ENCODE measurements around the gene PSME3IP1.
A peak's percentile ranks its signal among the peaks of the same experiment; 100 is the strongest.

Gene PSME3IP1

DNA sequence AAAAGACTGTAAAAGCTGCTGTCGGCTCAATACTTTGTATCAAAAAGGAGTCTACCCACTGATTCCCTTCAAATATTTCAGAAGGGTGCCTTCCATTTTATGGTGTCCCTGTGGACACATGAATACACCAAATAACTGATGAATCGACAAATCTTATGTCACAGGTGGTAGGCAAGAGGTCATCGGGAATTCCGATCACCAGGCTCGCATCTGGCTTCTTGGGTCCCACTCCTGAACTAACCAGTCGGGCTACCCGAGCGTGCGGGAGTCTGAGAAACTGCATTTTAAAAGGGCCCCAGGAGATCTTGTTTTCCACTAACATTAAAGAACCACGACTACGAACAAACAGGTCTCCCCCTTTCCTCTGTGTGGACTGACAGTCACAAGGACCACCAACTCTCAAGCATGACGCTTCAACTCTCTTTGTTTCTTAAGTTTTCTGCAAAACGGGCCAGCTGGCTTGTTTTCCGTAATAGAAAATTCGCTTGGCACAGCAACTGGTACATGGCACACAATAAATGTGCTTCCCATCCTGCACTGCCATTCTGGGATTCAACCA lies 873 bp downstream of the PSME3IP1 start:
- Histone ChIP-seq H3K4me2 (peak overlapping the region; percentile 87 to 99 (median 91)), H3K27me3 (no peaks in the 10 kb centered on the region), H3K9ac (peak overlapping the region; percentile 89 to 98 (median 93)), H3K27ac (peak overlapping the region; percentile 79 to 97 (median 91)), H4K20me1 (peaks cover 14 to 54% (median 36%) of the 10 kb centered on the region in 11 experiments; a peak in 19 of 22 replicates), H3K36me3 (peaks cover 4 to 23% (median 12%) of the 10 kb centered on the region in 11 experiments; a peak in 16 of 22 replicates), H3K9me3 (replicated peaks in 1 of 11) (no peaks in the 10 kb centered on the region), H3K4me1 (peaks cover 22 to 41% (median 36%) of the 10 kb centered on the region in 10 experiments), H3K4me3 (peak overlapping the region; percentile 83 to 99 (median 88))
- no peak for TF ChIP-seq Cebpa-rat (IDR thresholded peaks at IDR 0.05)

DNA sequence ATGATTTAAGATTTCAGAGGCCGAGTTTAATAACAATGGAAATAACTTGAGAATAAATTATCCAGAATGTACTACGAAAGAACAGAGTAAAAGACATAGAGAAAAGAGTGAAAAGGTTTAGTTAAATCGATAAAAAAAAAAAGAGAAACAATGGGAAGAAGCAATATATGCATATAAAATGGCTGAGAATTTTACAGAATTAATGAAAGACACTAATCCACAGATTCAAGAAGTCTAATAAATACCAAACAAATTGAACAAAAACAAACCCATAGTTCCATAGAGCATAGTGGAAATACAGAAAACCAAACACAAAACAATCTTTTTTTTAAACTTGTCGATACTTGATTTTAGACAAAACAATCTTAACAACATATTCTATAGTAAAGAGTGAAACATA lies 1.7 kb downstream of the PSME3IP1 start:
- Histone ChIP-seq H4K20me1 (peaks cover 13 to 54% (median 34%) of the 10 kb centered on the region in 11 experiments; a peak in 18 of 22 replicates), H3K27me3 (no peaks in the 10 kb centered on the region), H3K9ac (0 out of 22 replicates have a peak overlapping the region, but pooled peaks of 2 of the 11 experiments have one; percentile 89 to 97), H3K36me3 (peaks cover 0 to 20% (median 7%) of the 10 kb centered on the region in 11 experiments; a peak in 14 of 22 replicates), H3K9me3 (replicated peaks in 1 of 11) (no peaks in the 10 kb centered on the region), H3K4me1 (peaks cover 22 to 40% (median 35%) of the 10 kb centered on the region in 10 experiments), H3K4me2 (peak overlapping the region; percentile 87 to 99 (median 91); a peak in 21 of 22 replicates), H3K27ac (no peak overlapping the region), H3K4me3 (peak overlapping the region in 8 of 10 experiments; percentile 83 to 99 (median 87); a peak in 10 of 20 replicates)
- TF ChIP-seq Cebpa-rat (IDR thresholded peaks at IDR 0.05) = no peak

DNA sequence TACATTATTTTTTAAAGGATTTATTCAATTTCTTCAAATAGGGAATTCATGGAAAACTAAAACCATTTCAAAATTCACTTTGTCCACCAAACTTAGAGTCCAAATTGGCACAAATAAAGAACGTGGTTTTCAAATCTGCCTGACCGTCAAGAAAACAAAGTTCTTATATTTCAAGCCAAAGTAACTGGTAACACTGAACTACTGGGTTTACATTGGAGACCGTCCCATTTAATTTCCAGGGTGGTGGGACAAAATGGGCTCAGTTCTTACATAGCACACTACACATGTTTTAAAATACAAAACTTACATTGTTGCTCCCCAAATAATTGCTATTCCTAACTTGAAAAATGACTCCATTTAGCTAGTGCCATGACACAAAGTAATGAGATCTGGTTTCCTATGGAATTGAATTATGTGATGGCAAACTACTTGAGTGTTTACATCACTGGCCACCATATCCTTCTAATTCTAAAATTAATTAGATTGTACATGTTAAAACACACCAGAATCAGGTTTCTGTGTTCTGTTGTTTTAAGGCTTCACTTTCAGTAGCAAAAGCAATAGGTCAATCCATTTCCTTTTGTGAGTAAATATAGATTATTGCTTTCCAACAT lies 6.5 kb downstream of the PSME3IP1 start:
- no peak overlapping the region for H3K9ac ChIP-seq
- peaks cover 3 to 17% (median 11%) of the 10 kb centered on the region in 10 experiments; a peak in 19 of 20 replicates for H3K4me1 ChIP-seq
- H3K27ac ChIP-seq = no peak overlapping the region
- no peak overlapping the region for H3K4me2 ChIP-seq
- H4K20me1 ChIP-seq = peaks cover 0 to 61% (median 32%) of the 10 kb centered on the region in 11 experiments; a peak in 15 of 22 replicates
- no peaks in the 10 kb centered on the region for H3K9me3 ChIP-seq (replicated peaks in 1 of 11)
- H3K27me3 ChIP-seq = no peaks in the 10 kb centered on the region
- H3K4me3 ChIP-seq = no peak overlapping the region
- TF ChIP-seq Cebpa-rat (IDR thresholded peaks at IDR 0.05) = no peak
- H3K36me3 ChIP-seq = peaks cover 18 to 63% (median 29%) of the 10 kb centered on the region in 11 experiments; a peak in 18 of 22 replicates

DNA sequence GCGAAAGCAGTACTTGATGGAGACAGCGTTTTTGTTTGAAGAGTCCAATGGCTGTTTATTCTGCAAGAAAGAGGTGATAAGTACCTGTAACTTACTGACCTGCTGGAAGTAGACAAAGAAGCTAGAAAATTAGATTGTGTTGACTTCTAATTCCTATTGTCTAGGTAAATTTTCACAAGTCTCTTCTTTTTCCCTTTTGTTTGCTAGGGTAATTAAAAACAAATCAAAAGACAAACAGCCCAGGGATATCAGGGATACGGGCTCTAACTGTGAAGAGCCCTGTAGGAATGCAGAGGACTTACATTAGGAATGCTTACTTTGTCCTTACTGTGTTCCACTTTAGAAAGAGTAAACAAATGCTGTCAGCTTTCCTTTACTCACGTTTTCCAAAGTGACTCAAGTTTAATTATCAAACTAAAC lies 7.0 kb downstream of the PSME3IP1 start:
- no peaks in the 10 kb centered on the region for H3K27me3 ChIP-seq

DNA sequence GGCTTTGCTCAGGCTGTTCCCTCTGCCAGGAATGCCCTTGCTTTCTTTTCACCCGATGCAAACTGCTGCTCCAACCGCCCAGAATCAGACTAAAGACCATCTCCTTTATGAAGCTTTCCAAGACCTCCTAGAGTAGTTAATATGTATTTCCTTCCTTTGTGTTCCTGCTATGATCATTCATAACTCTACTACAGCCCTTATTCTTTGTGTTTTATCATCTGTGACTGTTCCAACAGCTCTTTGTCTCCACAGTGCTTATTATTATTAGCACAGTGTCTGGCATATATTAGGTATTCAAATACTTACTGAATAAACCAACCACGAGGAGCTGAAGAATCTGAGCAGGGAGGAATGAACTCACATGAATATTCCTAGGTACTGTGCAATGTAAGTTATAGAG lies 7.6 kb downstream of the PSME3IP1 start:
- H3K9me3 ChIP-seq (replicated peaks in 1 of 11) = no peaks in the 10 kb centered on the region
- H3K4me3 ChIP-seq = no peak overlapping the region
- peaks cover 29 to 75% (median 40%) of the 10 kb centered on the region in 11 experiments for H3K36me3 ChIP-seq
- no peak overlapping the region for H3K27ac ChIP-seq
- no peak overlapping the region for H3K9ac ChIP-seq
- no peak overlapping the region for H3K4me2 ChIP-seq
- H3K27me3 ChIP-seq = no peaks in the 10 kb centered on the region
- no peak for TF ChIP-seq Cebpa-rat (IDR thresholded peaks at IDR 0.05)
- H3K4me1 ChIP-seq = peaks cover 0 to 8% (median 1%) of the 10 kb centered on the region in 10 experiments; a peak in 5 of 20 replicates
- peaks cover 0 to 68% (median 33%) of the 10 kb centered on the region in 11 experiments; a peak in 15 of 22 replicates for H4K20me1 ChIP-seq

More for the DNA sequence above, 7.0 kb downstream of the PSME3IP1 start:
- peaks cover 23 to 69% (median 34%) of the 10 kb centered on the region in 11 experiments; a peak in 21 of 22 replicates for H3K36me3 ChIP-seq
- H3K9ac ChIP-seq = no peak overlapping the region
- H3K9me3 ChIP-seq (replicated peaks in 1 of 11) = no peaks in the 10 kb centered on the region
- peaks cover 0 to 64% (median 32%) of the 10 kb centered on the region in 11 experiments; a peak in 15 of 22 replicates for H4K20me1 ChIP-seq
- TF ChIP-seq Cebpa-rat (IDR thresholded peaks at IDR 0.05) = no peak
- H3K4me1 ChIP-seq = peaks cover 3 to 14% (median 7%) of the 10 kb centered on the region in 10 experiments; a peak in 13 of 20 replicates
- no peak overlapping the region for H3K27ac ChIP-seq
- no peak overlapping the region for H3K4me2 ChIP-seq
- H3K4me3 ChIP-seq = no peak overlapping the region

DNA sequence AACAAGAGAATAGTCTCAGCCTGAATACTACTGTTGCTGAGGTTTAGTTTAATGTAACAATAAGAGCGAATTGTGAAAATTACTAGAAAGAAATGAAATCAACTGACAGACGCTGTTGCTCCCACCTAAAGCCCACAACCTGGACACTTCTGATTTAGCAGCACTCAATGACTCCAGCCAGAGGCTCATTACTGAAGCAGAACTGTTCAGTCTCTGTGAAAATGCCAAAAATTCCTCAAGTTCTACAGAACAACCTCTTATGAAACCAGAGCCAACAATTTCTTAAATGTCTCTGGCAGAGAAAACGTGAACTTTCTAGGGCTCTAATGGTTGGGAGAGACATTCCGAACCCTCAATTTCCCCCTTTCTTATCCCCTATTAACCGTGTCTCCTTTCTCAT lies 9.9 kb downstream of the PSME3IP1 start:
- Histone ChIP-seq H3K4me1 (0 out of 20 replicates have a peak, but pooled peaks cover 0 to 4% (median 0%) of the 10 kb centered on the region in 10 experiments), H3K27me3 (no peaks in the 10 kb centered on the region), H3K9me3 (replicated peaks in 1 of 11) (no peaks in the 10 kb centered on the region), H4K20me1 (peaks cover 0 to 55% (median 23%) of the 10 kb centered on the region in 11 experiments; a peak in 13 of 22 replicates), H3K27ac (no peak overlapping the region), H3K4me2 (no peak overlapping the region), H3K9ac (no peak overlapping the region), H3K4me3 (no peak overlapping the region), H3K36me3 (peaks cover 48 to 95% (median 63%) of the 10 kb centered on the region in 11 experiments)
- no peak for TF ChIP-seq Cebpa-rat (IDR thresholded peaks at IDR 0.05)

DNA sequence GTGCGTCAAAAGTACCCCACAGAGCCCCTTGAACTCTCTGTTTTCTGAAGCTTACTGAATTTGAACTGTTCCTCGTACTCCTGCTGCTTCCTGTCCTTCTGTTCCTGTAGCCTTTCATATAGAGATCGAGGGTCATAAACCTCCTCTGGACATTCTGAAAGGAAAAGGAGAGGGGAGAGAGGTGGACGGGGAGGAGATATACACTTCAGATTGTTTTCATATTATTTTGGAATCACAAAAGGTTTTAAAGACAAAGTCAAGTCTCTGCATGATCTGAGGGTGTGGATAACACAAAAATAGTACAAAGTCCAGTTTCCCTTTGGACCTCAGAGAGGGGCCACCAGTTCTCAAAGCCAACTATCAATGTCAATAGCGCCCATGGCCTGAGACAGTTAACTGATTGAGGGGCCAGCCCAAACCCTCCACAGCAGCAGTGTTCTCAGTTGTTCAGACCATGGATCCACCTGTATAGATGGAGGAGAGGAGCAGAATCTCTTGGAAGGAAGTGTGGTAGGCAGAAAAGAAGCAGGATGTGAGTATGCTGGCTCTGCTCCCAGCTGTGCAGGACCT lies 13.0 kb downstream of the PSME3IP1 start:
- H3K4me1 ChIP-seq = peaks cover 1 to 5% (median 2%) of the 10 kb centered on the region in 10 experiments
- H3K27me3 ChIP-seq = no peaks in the 10 kb centered on the region
- H3K9me3 ChIP-seq (replicated peaks in 1 of 11) = no peaks in the 10 kb centered on the region
- no peak for TF ChIP-seq Cebpa-rat (IDR thresholded peaks at IDR 0.05)
- H3K4me3 ChIP-seq = no peak overlapping the region
- H4K20me1 ChIP-seq = peaks cover 0 to 24% (median 5%) of the 10 kb centered on the region in 11 experiments; a peak in 6 of 22 replicates
- H3K9ac ChIP-seq = no peak overlapping the region
- no peak overlapping the region for H3K27ac ChIP-seq
- H3K36me3 ChIP-seq = peaks cover 57 to 87% (median 63%) of the 10 kb centered on the region in 11 experiments
- no peak overlapping the region for H3K4me2 ChIP-seq

DNA sequence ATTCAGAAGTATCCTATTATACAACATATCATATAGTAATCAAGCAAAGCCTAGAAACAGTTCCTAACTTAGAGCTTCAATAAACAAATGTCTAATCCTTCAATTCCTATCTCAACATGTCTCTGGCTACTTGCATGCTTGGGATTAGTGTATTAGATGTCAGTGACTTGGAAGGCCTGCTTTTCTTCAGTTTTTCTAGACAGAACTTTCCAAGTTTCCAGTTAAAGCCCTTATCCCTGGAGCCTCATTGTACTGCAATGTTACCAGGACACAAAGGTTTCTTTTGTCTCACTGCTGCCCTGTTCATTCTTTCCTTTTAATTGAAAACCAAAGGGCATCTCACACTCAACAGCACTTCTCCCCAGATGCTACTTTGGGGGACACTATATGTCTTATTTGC lies 16.5 kb downstream of the PSME3IP1 start:
- no peak overlapping the region for H3K4me2 ChIP-seq
- H3K4me3 ChIP-seq = no peak overlapping the region
- peaks cover 71 to 80% (median 76%) of the 10 kb centered on the region in 11 experiments for H3K36me3 ChIP-seq
- H3K9me3 ChIP-seq (replicated peaks in 1 of 11) = no peaks in the 10 kb centered on the region
- peaks cover 26 to 31% (median 28%) of the 10 kb centered on the region in 10 experiments for H3K4me1 ChIP-seq
- H4K20me1 ChIP-seq = peaks cover 0 to 23% (median 0%) of the 10 kb centered on the region in 11 experiments; a peak in 2 of 22 replicates
- no peak for TF ChIP-seq Cebpa-rat (IDR thresholded peaks at IDR 0.05)
- no peak overlapping the region for H3K9ac ChIP-seq
- H3K27ac ChIP-seq = no peak overlapping the region
- H3K27me3 ChIP-seq = no peaks in the 10 kb centered on the region
